DMS114 treated with DMSO at 0.1 percent for 48 hours (cell line): ENCODE results near the gene LGI1.

Experiments used
- DNase-seq: peaks from one replicate; lab custom pipeline; 2025; ENCODE audit not compliant: unreplicated experiment; lab: John Stamatoyannopoulos, UW

LGI1 gene

DNA sequence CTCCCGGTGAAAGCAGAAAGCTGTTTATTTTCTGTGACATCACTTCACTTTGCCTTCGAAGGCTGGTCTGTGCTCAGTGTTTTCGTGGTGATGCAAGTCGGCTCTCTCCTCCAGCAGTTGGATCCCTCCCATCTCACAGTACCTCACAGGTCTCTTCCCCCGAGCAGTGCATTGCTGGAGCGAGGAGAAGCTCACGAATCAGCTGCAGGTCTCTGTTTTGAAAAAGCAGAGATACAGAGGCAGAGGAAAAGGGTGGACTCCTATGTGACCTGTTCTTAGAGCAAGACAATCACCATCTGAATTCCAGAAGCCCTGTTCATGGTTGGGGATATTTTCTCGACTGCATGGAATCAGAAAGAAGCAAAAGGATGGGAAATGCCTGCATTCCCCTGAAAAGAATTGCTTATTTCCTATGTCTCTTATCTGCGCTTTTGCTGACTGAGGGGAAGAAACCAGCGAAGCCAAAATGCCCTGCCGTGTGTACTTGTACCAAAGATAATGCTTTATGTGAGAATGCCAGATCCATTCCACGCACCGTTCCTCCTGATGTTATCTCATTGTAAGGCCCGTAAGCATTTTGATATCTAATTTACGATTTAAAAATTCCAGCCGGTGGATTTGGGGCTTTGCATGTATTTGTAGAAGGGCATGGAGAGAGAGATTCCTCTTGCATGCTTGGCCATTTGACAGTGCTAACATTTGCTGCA lies at the start of gene LGI1:
Gene LGI1, plus strand, starts transcription at position 136 of the 707 bp plus-strand sequence. Its CDS starts 209 bp downstream, at position 345.
- no peak for DNase-seq

DNA sequence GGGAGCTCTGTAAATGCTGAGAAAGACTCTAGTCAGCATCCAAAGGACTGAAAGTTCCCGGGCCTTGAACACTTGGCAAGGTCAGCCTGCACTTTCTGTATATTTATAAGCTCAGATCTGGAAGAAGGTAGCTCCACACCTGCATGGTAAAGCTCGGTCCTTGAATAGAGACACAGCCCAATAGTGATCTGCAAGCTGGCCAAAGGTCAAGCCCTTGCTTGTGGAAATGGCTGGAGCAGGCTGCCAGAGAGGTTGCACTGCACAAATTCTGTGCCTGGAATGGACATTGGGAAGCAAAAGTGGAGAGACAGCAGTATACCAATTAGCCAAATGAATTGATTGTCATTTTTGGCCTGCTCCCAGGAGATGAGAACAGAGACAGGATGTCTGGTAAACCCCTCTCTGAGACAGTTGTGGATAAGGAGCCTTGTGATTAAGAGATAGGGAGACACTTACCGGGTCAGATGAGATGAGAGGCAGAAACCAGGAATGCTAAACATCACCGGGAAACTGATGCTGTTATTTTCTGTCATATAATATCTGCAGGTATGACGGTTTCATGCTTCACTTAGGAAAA lies 47.3 kb upstream of the LGI1 start:
- no peak for DNase-seq

DNA sequence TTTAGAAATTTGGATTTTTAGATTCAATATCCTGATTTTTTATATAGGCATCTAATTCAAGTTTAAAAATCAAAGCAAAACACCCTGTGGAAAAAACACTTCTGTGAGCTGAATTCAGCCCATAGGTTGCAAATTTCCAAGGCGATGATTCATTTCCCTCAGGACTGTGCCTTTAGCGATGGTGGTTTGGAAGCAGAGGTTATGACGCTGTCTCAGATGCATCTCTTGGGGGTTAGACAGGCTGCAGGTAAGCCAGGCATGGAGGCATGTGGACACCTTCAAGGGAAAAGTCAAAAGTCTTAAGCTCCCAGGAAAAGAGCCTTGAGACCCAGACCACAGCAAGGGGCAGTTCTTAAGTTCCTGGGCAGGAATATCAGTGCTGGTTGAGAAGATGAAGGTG lies 45.8 kb upstream of the LGI1 start:
- DNase-seq = no peak

DNA sequence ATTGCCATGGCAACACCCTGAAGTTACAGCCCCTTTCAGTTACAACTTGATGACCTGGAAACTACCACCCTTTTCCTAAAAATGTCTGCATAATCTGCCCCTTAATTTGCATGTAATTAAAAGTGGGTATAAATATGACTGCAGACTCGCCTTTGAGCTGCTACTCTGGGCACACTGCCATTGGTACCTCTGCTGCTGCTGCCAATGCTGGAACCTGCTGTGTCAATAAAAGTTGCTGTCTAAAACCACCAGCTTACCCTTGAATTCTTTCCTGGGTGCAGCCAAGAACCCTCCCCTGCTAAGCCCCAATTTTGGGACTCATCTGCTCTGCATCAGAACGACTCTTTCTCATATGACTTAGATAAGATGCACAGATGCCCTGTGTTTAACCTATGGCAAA lies 45.1 kb upstream of the LGI1 start:
- no peak for DNase-seq

DNA sequence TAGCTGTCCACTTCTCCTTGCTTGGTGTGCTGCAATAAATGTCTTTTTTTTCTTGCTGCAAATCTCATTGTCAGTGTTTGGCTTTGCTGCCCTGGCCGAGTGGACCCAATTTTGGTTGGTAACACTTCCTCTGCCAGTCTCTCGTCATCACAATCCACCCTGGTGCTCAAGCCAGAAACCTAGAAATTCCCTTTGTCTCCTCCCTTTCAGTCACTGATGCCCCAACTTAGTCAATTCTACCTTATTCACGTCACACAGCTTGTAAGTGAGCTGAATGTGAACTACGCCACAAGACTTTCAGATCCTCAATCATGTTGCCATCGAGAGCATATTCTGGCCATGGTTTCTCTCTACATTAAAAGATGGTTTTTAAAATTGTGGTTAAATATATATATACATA lies 42.4 kb upstream of the LGI1 start:
- DNase-seq = no peak

DNA sequence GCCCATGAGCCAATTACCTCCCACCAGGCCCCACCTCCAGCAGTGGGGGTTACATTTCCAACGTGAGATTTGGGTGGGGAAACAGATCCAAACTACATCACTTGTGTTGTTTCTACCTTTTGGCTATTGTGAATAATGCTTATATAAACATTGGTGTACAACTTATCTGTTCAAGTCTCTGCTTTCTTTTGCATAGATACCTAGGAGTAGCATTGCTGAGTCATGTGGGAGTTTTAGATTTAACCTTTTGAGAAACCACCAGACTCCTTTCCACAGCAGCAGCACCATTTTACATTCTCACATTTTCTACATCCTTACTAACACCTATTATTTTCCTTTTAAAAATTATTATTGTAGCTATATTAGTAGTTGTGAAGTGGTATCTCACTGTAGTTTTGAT lies 41.0 kb upstream of the LGI1 start:
- DNase-seq = no peak

DNA sequence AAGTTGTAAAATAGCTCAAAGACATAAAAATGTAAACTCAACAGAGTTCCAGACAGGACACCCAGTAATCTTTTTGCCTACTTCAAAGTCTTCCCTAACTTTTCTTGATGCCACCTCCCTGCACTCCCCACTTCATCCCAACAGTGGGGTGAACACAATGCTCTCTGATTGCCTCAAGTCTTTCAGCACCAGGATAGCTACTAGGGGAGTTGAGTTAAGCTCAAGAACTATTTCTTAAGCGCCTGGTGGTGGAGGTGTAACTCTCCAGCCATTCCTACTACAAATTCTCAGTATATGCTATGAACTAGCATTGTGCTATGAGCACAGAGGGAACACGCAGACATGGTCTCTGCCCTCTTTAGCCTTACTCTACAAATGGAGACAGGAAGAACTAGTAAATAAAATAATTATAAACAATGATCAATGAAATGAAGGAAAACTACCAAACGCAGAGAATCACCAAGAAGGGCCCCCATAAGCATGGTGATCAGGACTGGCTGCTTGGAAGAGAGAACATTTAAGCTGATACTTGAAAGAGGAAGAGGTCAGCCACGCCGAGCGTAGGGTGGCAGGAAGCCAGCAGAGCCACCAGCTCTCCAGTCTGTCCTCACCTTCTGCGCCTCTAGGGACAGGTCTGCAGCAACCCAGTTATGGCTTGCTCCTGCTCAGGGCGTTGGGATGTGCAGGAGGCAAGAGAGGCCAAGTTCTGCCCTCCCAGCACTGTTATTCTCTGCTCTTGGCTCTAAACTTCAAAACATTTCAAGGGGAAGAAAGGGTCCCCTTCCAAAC lies 38.6 kb upstream of the LGI1 start:
- no peak for DNase-seq

DNA sequence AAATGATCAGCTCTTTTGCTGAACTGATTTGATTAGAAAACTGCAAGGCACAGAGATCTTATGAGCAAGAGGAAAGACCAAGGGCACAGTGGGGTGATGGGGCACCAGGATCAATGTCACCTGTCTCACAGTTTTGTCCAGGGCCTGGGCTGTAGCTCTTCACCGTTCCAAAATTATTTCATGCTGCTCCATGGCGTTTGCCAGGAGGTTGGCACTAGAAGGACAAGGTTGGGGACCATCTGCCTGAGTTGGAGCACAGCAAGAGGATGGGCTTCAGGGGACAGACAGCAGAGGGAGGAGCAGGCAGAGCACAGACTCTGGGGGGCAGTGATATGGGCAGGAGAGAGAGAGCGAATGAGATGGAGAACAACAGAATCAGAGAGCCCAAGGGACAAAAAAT lies 37.8 kb upstream of the LGI1 start:
- DNase-seq = no peak

DNA sequence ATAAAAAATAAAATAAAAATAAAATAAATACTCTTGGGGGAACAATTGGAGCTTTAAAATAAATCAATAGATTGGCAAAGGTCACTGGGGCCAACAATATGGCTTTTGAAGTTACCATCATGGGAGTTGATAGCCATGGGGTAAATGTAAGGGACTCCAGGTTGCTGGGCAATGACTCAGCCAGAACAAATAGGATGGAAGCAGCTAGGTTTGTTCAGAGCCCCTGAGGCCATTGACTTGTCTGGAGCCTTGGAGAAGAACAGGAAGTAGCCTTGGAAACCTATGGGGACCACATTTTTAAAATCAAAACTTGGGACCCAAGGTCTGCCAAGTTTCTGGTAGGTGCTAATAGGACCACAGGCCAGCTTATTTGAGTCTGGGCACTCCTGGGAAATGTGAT lies 35.2 kb upstream of the LGI1 start:
- no peak for DNase-seq

DNA sequence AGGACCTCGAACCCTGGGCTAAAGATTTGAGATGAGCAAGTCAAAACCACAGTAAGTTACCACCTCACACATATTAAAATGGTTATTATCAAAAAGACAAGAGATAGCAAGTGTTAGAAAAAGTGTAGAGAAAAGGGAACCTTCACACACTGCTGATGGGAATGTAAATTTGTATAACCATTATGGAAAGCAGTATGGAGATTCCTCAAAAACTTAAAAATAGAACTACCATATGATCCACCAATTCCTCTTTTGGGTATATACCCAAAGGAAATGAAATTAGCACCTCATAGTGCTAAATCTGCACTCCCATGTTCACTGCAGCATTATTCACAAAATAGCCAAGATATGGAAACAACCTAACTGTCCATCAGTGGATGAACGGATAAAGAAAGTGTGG lies 34.6 kb upstream of the LGI1 start:
- no peak for DNase-seq

DNA sequence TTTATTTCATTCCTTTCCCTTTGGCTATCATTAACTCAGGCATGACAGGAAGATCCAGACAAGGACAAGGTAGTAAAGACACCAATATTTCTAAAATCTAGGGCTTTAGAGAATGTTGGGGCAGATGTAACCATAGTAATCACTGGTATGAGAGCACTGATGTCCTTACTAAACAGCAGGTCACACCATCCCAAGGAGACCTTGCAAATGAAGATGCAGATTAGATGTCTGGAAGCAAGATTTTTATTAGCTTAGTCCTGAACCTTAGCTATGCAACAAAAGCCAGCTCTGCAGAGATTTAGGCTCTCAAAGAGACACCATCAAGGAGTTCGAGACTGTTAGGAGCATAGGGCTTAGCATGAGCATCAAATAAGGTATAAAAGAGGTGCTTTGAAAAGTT lies 31.7 kb upstream of the LGI1 start:
- DNase-seq = no peak

DNA sequence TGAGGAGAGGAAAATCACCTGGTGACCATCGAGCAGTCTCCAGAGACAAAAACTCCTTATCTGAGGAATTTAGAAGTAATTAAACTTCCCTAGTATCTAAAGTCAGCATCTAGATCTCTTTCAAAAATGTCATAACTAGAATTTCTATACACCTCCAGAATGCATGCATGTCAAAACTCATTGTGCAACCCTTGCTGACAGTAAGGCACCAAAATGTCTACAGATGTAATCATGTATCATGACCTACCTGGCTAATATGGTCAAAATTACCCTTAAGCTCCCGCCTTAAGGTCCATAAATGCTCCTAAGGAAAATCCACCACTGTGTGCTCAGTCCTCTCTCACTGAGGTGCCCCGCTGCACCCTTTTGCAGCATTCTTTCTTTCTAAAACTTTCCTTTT lies 16.4 kb upstream of the LGI1 start:
- no peak for DNase-seq

DNA sequence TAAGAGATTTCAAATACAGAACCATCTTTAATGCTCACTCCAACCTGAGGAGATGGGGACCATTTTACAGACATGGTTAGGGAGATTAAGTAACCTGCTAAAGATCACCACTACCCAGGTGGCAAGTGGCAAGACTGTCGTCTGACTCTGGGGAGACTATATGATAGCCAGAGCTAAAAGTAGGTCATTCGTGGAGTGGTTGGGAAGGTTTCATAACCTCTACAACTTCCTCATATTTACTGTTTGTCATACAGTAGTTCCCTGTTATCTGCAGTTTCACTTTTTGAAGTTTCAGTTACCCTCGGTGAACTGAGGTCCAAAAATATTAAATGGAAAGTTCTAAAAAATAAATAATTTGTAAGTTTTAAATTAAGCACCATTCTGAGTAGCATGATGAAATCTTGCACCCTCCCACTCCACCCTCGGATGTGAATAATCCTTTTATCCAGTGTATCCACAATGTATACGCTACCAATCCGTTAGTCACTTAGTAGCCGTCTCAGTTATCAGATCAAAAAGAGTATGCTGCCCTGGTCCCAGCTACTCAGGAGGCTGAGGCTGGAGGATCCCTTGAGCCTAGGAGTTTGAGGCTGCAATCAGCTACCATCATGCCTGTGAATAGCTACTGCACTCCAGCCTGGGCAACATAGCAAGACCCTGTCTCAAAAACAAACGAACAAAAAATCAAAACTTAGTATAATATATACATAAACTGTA lies 14.9 kb upstream of the LGI1 start:
- no peak for DNase-seq

DNA sequence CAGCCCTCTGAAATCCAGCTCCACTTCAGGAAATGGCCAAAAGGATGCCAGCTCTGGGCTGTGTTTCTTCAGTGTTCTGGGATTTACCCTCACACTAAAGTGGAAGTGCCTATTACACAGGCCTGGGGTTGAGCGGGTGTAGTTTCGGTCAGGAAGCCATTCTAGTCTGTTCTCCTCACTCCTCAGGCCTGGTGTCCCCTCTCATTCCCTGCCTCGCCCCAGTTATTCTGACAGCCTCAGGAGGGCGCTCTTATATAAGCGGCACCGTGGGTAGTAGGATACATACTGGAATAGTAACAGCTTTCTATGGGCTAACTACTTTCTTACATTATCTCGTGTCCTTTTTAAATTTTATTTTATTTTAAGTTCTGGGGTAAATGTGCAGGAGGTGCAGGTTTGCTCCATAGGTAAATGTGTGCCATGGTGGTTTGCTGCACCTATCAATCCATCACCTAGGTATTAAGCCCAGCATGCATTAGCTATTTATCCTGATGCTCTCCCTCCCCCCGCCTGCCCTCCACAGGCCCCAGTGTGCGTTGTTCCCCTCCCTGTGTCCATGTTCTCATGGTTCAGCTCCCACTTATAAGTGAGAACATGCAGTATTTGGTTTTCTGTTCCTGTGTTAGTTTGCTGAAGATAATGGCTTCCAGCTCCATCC lies 12.2 kb upstream of the LGI1 start:
- DNase-seq = no peak

DNA sequence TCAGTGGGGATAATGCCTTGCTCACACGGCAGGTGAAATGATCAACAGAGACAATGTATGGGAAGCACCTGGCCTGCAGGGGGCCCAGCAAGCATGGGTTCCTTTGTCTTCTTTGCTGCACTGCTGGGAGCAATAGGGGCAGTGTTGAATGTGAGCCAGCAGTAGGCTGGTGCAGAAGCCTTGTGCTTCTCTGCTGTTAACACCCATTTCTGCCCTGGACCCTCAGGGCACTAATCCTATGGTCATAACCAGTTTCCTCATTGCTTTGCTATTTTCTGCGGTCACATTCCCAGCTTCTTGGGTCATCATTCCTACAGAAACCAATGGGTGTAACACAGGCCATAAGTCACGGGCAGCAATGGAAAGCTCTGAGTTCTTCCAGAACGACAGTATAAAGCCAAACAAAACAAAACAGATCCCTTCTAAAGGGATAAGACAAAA lies 10.9 kb upstream of the LGI1 start:
- DNase-seq = no peak

DNA sequence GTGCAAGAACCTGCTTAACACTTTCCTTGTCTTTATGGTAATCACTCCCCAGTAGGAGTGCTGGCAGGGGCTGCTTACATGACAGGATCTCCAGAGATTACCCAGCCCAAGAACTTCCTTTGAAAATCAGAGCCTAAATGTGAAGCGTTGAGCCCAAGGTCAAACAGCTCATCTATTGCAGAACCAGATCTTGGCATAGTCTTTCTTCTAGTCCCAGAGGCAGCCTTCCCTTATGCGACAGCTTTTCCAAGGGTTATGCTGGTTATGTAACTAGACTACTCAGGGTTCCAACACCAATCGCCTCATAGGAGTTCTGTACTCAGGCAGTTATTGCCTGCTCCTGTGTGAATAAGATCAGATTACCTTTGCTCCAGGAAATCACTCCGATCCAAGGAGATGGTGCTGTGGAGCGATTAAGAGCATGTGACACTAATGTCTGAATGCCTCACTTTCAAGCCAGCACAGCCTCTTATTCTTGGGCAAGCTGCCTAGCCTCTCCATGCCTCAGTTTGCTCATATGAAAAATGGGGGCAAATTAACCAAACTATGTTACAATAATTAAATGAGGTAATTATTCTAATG lies 8.4 kb upstream of the LGI1 start:
- no peak for DNase-seq

DNA sequence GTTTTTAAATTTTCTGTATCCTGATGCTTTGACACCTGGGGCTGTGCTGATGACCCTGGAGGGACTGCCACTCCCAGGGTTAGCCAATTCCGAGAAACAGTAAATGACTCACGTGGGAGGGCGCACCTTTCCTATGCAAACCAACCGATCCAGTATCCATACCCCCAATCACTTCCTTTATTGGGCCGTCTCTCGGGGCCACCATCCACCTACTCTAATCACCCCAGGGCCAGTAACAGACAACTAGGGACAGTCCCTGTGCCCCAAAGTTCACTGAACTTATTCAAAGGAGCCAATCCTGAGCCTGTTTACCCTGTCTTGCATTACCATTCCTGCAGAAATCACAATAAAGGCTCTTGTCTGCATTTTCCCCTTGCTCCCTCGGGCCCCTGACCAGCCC lies 6.6 kb upstream of the LGI1 start:
- DNase-seq = no peak

DNA sequence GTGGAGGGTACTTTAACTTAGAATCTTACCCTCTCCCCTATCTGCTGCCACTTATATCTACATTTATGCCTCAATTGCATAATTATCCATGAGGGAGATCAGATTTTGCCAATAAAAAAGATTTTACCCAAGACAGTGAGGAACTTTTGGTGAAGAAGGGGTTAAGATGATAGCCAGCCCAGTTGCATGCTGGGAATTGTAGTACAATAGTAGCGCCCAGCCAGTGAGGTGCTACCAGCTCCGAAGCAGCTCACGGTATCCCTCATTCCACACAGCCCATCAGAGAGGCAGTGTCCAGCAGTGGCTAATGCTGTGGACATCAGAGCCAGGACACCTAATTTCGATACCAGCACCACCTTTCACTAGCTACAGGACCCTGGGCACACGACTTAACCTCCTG lies 5.9 kb upstream of the LGI1 start:
- DNase-seq = peak; percentile 45

DNA sequence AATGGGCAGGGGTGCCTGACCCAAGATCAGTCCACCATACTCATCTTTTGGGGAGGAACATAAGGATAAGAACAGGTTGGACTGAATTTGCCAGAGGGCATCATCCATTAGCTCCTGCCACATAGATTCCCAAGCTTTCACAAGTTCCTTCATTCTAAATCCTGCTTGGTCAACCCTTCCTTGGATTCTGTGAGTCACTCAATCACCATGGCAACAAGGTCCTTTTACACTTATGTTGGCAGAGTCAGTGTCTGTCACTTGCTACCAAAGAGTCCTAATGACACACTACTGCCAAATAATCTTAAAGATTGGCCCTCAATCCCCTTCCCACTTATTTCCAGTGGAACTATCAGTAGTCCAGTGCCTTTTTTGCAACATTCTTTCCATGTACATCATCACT lies 5.0 kb upstream of the LGI1 start:
- DNase-seq = no peak

DNA sequence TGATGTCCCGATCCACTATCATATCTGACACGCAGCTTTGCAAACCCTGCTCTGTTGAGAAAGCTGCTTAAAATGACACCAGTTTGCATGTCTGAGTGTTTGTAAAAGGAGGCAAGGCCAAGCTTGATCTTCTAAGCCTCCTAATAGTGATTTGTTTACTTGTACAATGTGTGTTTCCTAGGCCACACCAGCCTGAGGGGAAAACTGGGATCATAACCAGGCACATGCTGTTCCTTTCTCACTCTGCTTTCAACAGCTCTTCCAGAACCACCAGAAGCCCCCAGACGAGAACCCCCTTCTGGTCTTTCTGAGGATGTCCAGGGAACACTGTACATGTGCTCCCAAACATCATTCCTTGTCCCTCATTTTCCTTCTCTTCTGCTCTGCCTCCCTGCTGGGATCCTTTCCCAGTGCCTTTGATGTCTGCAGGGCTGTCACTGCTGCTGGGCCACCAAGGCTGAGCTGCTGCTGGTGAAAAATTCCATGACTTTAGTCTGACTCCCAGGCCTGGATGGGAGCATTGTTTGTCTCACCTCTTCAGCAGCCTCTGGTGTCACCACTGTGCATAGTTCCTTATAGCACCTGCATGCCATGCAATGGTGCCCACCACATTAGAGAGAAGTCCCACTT lies 4.0 kb upstream of the LGI1 start:
- DNase-seq = no peak
